ENCODE results near the gene PRUNE2.
"Not testable (repeated sequence)": the region's sequence is repeated elsewhere in the genome, so short reads cannot be mapped to it uniquely, and the experiment has no call there.

Gene PRUNE2

GRCh38 chr9:76793784-76794431 lies 112.0 kb downstream of the PRUNE2 start:
- DNase-seq, result no peak

- DNase-seq, result no peak
These were observed 116.1 kb downstream of the PRUNE2 start for GRCh38 chr9:76789840-76790239.

- DNase-seq, result no peak
These were observed 118.2 kb downstream of the PRUNE2 start for GRCh38 chr9:76787677-76788076.

GRCh38 chr9:76785501-76785900 lies 120.4 kb downstream of the PRUNE2 start:
- DNase-seq, result no peak

GRCh38 chr9:76784881-76785280 lies 121.0 kb downstream of the PRUNE2 start:
- DNase-seq, result no peak

- DNase-seq, result no peak
These were observed 133.0 kb downstream of the PRUNE2 start for GRCh38 chr9:76772686-76773445.

- DNase-seq, result no peak
These were observed 139.8 kb downstream of the PRUNE2 start for GRCh38 chr9:76766126-76766525.

GRCh38 chr9:76764138-76764537 lies 141.8 kb downstream of the PRUNE2 start, which contains the start of gene PCA3:
Gene PCA3 (plus strand): TSS chr9:76764438.
- DNase-seq, result no peak

- DNase-seq, result no peak
These were observed 144.5 kb downstream of the PRUNE2 start for GRCh38 chr9:76761448-76761847.

- DNase-seq, result no peak
These were observed 146.2 kb downstream of the PRUNE2 start for GRCh38 chr9:76759732-76760131.

GRCh38 chr9:76758476-76758875 lies 147.4 kb downstream of the PRUNE2 start:
- DNase-seq, result no peak

- DNase-seq, result no peak
These were observed 148.8 kb downstream of the PRUNE2 start for GRCh38 chr9:76756941-76757673.

GRCh38 chr9:76756268-76756640 lies 149.7 kb downstream of the PRUNE2 start:
- DNase-seq, result no peak

- DNase-seq, result no peak
These were observed 154.9 kb downstream of the PRUNE2 start for GRCh38 chr9:76751001-76751400.

- no peak for DNase-seq
These were observed 161.6 kb downstream of the PRUNE2 start for GRCh38 chr9:76744336-76744735.

GRCh38 chr9:76743931-76744330 lies 162.0 kb downstream of the PRUNE2 start:
- no peak for DNase-seq

GRCh38 chr9:76742890-76743289 lies 163.0 kb downstream of the PRUNE2 start:
- DNase-seq, result not testable (repeated sequence)

GRCh38 chr9:76741524-76741923 lies 164.4 kb downstream of the PRUNE2 start:
- no peak for DNase-seq

- DNase-seq, result no peak
These were observed 167.5 kb downstream of the PRUNE2 start for GRCh38 chr9:76738402-76738801.

- DNase-seq, result no peak
These were observed 168.6 kb downstream of the PRUNE2 start for GRCh38 chr9:76737154-76737902.

GRCh38 chr9:76734716-76735115 lies 171.2 kb downstream of the PRUNE2 start:
- DNase-seq, result no peak

GRCh38 chr9:76733096-76733495 lies 172.8 kb downstream of the PRUNE2 start:
- no peak for DNase-seq

All from T-helper 1 cell (primary cell).